HEK293 (cell line): ENCODE measurements around the gene BRD8.

Experiments
- CTCF ChIA-PET: fragments of 350-600 bp; formaldehyde crosslinking; extraction: SDS; loops from one replicate; lab custom pipeline; 2021; ENCODE audit warnings: antibody characterized with exemption; lab: Yijun Ruan, JAX
- POLR2A ChIA-PET: fragments of 300-600 bp; formaldehyde crosslinking; extraction: SDS; loops from one replicate; lab custom pipeline; 2020; ENCODE audit warnings: antibody characterized with exemption, inconsistent platforms; lab: Yijun Ruan, JAX
- H3K27ac ChIP-seq: fragments of 200-500 bp; sonication (Bioruptor generic); 2 replicates; pipeline ENCODE4 v1.5.1; 2014; ENCODE audit warnings: low read depth, low read length, control low read depth, inconsistent platforms; ENCODE audit errors: extremely low read depth
- H3K36me3 ChIP-seq, 2 experiments: fragments of 200-500 bp in 1 of 2; sonication (Bioruptor generic) in 1 of 2; 1 replicate in 1 of 2; 2 replicates in 1 of 2; pipeline ENCODE4 v1.5.1; 2014 to 2017; ENCODE audit warnings: inconsistent platforms in 2 of 2, low read length in 2 of 2; ENCODE audit not compliant: control insufficient read depth in 2 of 2, insufficient read depth in 1 of 2
- H3K4me1 ChIP-seq: fragments of 200-500 bp; sonication (Bioruptor generic); 2 replicates; pipeline ENCODE4 v1.5.1; 2014; ENCODE audit warnings: mild to moderate bottlenecking, low read length, inconsistent platforms; ENCODE audit not compliant: control insufficient read depth, insufficient read depth
- H3K4me3 ChIP-seq: 2 replicates; pipeline ENCODE4 v1.5.1; 2011; ENCODE audit warnings: low read depth, mild to moderate bottlenecking, control low read depth, low read length, moderate library complexity
- H3K9me3 ChIP-seq: fragments of 200-500 bp; sonication (Bioruptor generic); 2 replicates; pipeline ENCODE4 v1.5.1; 2014; ENCODE audit warnings: low read depth, low read length, inconsistent platforms; ENCODE audit not compliant: control insufficient read depth, insufficient read depth
- AEBP2 ChIP-seq: fragments of 450-650 bp; formaldehyde crosslinking; IDR thresholded peaks from 2 replicates; pipeline ENCODE4 v1.5.1; 2016; ENCODE audit warnings: missing biosample characterization, missing genetic modification characterization, borderline replicate concordance
- CTCF ChIP-seq: fragments of 450-650 bp; formaldehyde crosslinking; IDR thresholded peaks from 2 replicates; pipeline ENCODE4 v1.5.1; 2016; ENCODE audit warnings: missing biosample characterization, missing genetic modification characterization
- HOXA7 ChIP-seq: sonication (generic); formaldehyde crosslinking; IDR thresholded peaks from 2 replicates; pipeline ENCODE4 v1.8.1; 2022; ENCODE audit warnings: missing genetic modification reagents, borderline replicate concordance
- INSM2 ChIP-seq: fragments of 450-650 bp; formaldehyde crosslinking; IDR thresholded peaks from 2 replicates; pipeline ENCODE4 v1.5.1; 2016; ENCODE audit warnings: missing biosample characterization, missing genetic modification characterization
- KLF10 ChIP-seq: fragments of 450-650 bp; IDR thresholded peaks from 2 replicates; pipeline ENCODE4 v1.5.1; 2018; ENCODE audit warnings: missing biosample characterization, mild to moderate bottlenecking, missing genetic modification characterization
- PRDM10 ChIP-seq: fragments of 450-650 bp; formaldehyde crosslinking; IDR thresholded peaks from 2 replicates; pipeline ENCODE4 v1.5.1; 2016; ENCODE audit warnings: missing biosample characterization, missing genetic modification characterization
- TRIM28 ChIP-seq: IDR thresholded peaks from 2 replicates; pipeline ENCODE4 v1.6.1; 2011; ENCODE audit warnings: low read length, control low read depth, borderline replicate concordance
- ZBTB11 ChIP-seq: fragments of 450-650 bp; formaldehyde crosslinking; conservative IDR thresholded peaks from 2 replicates; pipeline ENCODE4 v1.5.1; 2016; ENCODE audit warnings: low read depth, missing biosample characterization, missing genetic modification characterization
- ZFP37 ChIP-seq: fragments of 450-650 bp; formaldehyde crosslinking; IDR thresholded peaks from 2 replicates; pipeline ENCODE4 v1.5.1; 2016; ENCODE audit warnings: missing biosample characterization, missing genetic modification characterization
- ZNF16 ChIP-seq: fragments of 450-650 bp; formaldehyde crosslinking; IDR thresholded peaks from 2 replicates; pipeline ENCODE4 v1.5.1; 2016; ENCODE audit warnings: low read depth, missing biosample characterization, missing genetic modification characterization
- ZNF221 ChIP-seq: fragments of 450-650 bp; formaldehyde crosslinking; IDR thresholded peaks from 2 replicates; pipeline ENCODE4 v1.5.1; 2017; ENCODE audit warnings: missing biosample characterization, missing genetic modification characterization, borderline replicate concordance
- ZNF292 ChIP-seq: fragments of 450-650 bp; formaldehyde crosslinking; IDR thresholded peaks from 2 replicates; pipeline ENCODE4 v1.5.1; 2016; ENCODE audit warnings: low read depth, missing biosample characterization, missing genetic modification characterization, borderline replicate concordance
- ZNF350 ChIP-seq: fragments of 450-650 bp; formaldehyde crosslinking; IDR thresholded peaks from 2 replicates; pipeline ENCODE4 v1.5.0; 2017; ENCODE audit warnings: missing biosample characterization, mild to moderate bottlenecking, missing genetic modification characterization
- ZNF37A ChIP-seq: fragments of 450-650 bp; IDR thresholded peaks from 2 replicates; pipeline ENCODE4 v1.5.1; 2018; ENCODE audit warnings: missing biosample characterization, missing genetic modification characterization
- ZNF404 ChIP-seq: fragments of 450-650 bp; formaldehyde crosslinking; IDR thresholded peaks from 2 replicates; pipeline ENCODE4 v1.5.1; 2017; ENCODE audit warnings: missing biosample characterization, missing genetic modification characterization
- ZNF544 ChIP-seq: fragments of 450-650 bp; formaldehyde crosslinking; IDR thresholded peaks from 2 replicates; pipeline ENCODE4 v1.5.0; 2017; ENCODE audit warnings: missing biosample characterization, missing genetic modification characterization
- ZNF791 ChIP-seq: fragments of 450-650 bp; formaldehyde crosslinking; IDR thresholded peaks from 2 replicates; pipeline ENCODE4 v1.5.1; 2016; ENCODE audit warnings: missing biosample characterization, missing genetic modification characterization
- ZNF792 ChIP-seq: fragments of 450-650 bp; formaldehyde crosslinking; IDR thresholded peaks from 2 replicates; pipeline ENCODE4 v1.5.1; 2016; ENCODE audit warnings: missing biosample characterization, missing genetic modification characterization
- ZSCAN4 ChIP-seq: fragments of 450-650 bp; formaldehyde crosslinking; IDR thresholded peaks from 2 replicates; pipeline ENCODE4 v1.5.1; 2017; ENCODE audit warnings: missing biosample characterization, missing genetic modification characterization

Gene BRD8

GRCh38 chr5:138186002-138186447, 7.6 kb upstream of the BRD8 start (continued):
- TF ChIP-seq PRDM10 (tag by site-specific recombination): no peak
- TF ChIP-seq ZNF792 (tag by site-specific recombination): no peak
- TF ChIP-seq HOXA7: no peak
- no peak for TF ChIP-seq ZNF16
- TF ChIP-seq ZNF404: no peak
- no peak for TF ChIP-seq CTCF (tag by site-specific recombination)
- TF ChIP-seq KLF10 (tag by site-specific recombination): no peak

- CTCF ChIA-PET: interaction anchor here (1.4 to 1.5 kb wide), 2 partner anchors 100 to 322 kb away, joined by 3 to 6 read pairs; no protein-coding TSS in a partner anchor
- POLR2A ChIA-PET: no interaction called here
- H3K36me3 ChIP-seq: peaks cover 43 to 73% of the 10 kb centered on the region in 2 experiments; a peak in 2 of 3 replicates
- no peak overlapping the region for H3K4me3 ChIP-seq
- no peaks in the 10 kb centered on the region for H3K9me3 ChIP-seq
- H3K4me1 ChIP-seq: no peaks in the 10 kb centered on the region
- H3K27ac ChIP-seq: no peak overlapping the region
- no peak for TF ChIP-seq INSM2 (tag by site-specific recombination)
- no peak for TF ChIP-seq PRDM10 (tag by site-specific recombination)
- TF ChIP-seq ZSCAN4 (tag by site-specific recombination): no peak
- no peak for TF ChIP-seq ZNF37A (tag by site-specific recombination)
- no peak for TF ChIP-seq ZNF221
- no peak for TF ChIP-seq ZFP37
- no peak for TF ChIP-seq ZNF292
- TF ChIP-seq ZBTB11 (tag by site-specific recombination): no peak
- no peak for TF ChIP-seq AEBP2 (tag by site-specific recombination)
- TF ChIP-seq ZNF544: no peak
- TF ChIP-seq TRIM28: no peak
- TF ChIP-seq ZNF791: no peak
- no peak for TF ChIP-seq ZNF350
Measured at GRCh38 chr5:138182808-138183207, 4.4 kb upstream of the BRD8 start.
